ENCODE results near the gene HNF1B.
"Not testable (repeated sequence)": the region's sequence is repeated elsewhere in the genome, so short reads cannot be mapped to it uniquely, and the experiment has no call there.

The HNF1B gene

GRCh38 chr17:37744961-37745800, at the start of gene HNF1B:
HNF1B (minus strand) TSS chr17:37745059; CDS start chr17:37744884, 175 bp downstream.
- DNase-seq = no peak

GRCh38 chr17:37792787-37793186, 47.9 kb upstream of the HNF1B start:
- no peak for DNase-seq

- DNase-seq = no peak
These were observed 46.9 kb upstream of the HNF1B start for GRCh38 chr17:37791447-37792399.

GRCh38 chr17:37789771-37790541, 45.1 kb upstream of the HNF1B start:
- DNase-seq = no peak

- no peak for DNase-seq
These were observed 44.2 kb upstream of the HNF1B start for GRCh38 chr17:37789021-37789565.

GRCh38 chr17:37788526-37788925, 43.7 kb upstream of the HNF1B start:
- DNase-seq = no peak

GRCh38 chr17:37787055-37787757, 42.3 kb upstream of the HNF1B start:
- DNase-seq = no peak

- DNase-seq = no peak
These were observed 41.6 kb upstream of the HNF1B start for GRCh38 chr17:37786481-37786880.

GRCh38 chr17:37782460-37782859, 37.6 kb upstream of the HNF1B start:
- DNase-seq = not testable (repeated sequence)

- DNase-seq = no peak
These were observed 36.6 kb upstream of the HNF1B start for GRCh38 chr17:37781451-37781850.

GRCh38 chr17:37779554-37779953, 34.7 kb upstream of the HNF1B start:
- DNase-seq = peak; percentile 52

GRCh38 chr17:37774504-37774903, 29.6 kb upstream of the HNF1B start:
- no peak for DNase-seq

- DNase-seq = no peak
These were observed 28.1 kb upstream of the HNF1B start for GRCh38 chr17:37772982-37773381.

GRCh38 chr17:37770631-37771518, 26.0 kb upstream of the HNF1B start:
- DNase-seq = peak; percentile 35

GRCh38 chr17:37769050-37769449, 24.2 kb upstream of the HNF1B start:
- DNase-seq = no peak

- DNase-seq = no peak
These were observed 23.6 kb upstream of the HNF1B start for GRCh38 chr17:37768438-37768837.

GRCh38 chr17:37766971-37767370, 22.1 kb upstream of the HNF1B start:
- no peak for DNase-seq

- no peak for DNase-seq
These were observed 19.5 kb upstream of the HNF1B start for GRCh38 chr17:37764383-37764782.

- DNase-seq = no peak
These were observed 17.8 kb upstream of the HNF1B start for GRCh38 chr17:37762666-37763065.

GRCh38 chr17:37761961-37762360, 17.1 kb upstream of the HNF1B start:
- no peak for DNase-seq

- no peak for DNase-seq
These were observed 16.2 kb upstream of the HNF1B start for GRCh38 chr17:37761059-37761458.

All from amniotic stem cell (primary cell).